Medulla oblongata (tissue), 1 donor: ENCODE results near the gene MAP3K19.
A peak's percentile ranks its signal among the peaks of the same experiment; 100 is the strongest.
"Not testable (repeated sequence)": the region's sequence is repeated elsewhere in the genome, so short reads cannot be mapped to it uniquely, and the experiment has no call there.

Experiments
- DNase-seq: peaks from one replicate; pipeline ENCODE4 v3.0.0-alpha.2; 2015; ENCODE audit errors: extremely low spot score

The MAP3K19 gene

DNA sequence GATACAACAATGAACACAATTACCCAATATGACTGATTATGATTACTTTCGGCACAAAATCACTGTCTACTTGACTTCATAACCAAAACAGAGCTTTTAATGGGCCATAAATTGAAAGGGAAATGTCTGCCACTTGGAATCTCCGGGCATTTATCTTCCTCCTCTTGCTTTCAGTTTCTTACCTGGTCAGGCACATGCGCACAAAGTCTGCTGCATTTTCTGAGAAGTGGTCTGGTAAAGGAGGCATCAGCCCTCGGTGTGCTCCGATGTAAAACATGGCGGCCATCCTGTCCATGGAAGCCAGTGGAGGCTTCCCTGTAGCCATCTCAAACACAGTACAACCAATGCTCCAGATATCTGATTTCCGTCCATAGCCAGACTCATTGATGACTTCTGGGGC is 66.6 kb downstream of the MAP3K19 start:
- no peak for DNase-seq

DNA sequence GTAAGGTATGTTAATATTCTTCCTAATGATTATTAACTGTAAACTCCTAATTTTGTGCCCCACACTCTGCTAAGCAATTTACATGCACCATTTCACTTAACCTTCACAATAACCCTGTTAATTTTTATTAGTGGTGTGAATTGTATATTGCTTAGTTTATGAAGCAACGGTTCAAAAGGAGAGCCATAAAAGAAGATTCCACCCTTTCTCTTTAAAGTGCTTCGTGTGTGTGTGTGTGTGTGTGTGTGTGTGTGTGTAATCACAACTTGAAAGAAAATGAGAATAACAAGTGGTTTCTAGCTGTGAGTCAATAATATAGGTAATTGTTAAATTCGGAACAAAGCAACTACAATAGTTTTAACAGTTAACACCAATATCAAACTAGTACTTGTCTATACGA is 68.0 kb downstream of the MAP3K19 start:
- DNase-seq = no peak

DNA sequence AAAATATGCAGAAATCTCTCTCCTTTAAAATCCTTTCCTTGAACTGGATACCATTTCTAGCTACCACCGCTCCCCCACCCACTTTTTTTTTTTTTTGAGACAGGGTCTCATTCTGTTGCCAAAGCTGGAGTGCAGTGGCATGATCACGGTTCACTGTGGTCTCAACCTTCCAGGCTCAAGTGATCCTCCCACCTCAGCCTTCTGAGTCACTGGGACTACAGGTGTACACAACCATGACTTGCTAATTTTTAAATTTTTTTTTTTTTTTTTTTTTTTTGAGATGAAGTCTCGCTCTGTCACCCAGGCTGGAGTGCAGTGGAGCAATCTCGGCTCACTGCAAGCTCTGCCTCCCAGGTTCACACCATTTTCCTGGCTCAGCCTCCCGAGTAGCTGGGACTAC is 70.1 kb downstream of the MAP3K19 start:
- not testable (repeated sequence) for DNase-seq

GRCh38 chr2:134976074-134976702 is 71.1 kb downstream of the MAP3K19 start:
- DNase-seq = no peak

DNA sequence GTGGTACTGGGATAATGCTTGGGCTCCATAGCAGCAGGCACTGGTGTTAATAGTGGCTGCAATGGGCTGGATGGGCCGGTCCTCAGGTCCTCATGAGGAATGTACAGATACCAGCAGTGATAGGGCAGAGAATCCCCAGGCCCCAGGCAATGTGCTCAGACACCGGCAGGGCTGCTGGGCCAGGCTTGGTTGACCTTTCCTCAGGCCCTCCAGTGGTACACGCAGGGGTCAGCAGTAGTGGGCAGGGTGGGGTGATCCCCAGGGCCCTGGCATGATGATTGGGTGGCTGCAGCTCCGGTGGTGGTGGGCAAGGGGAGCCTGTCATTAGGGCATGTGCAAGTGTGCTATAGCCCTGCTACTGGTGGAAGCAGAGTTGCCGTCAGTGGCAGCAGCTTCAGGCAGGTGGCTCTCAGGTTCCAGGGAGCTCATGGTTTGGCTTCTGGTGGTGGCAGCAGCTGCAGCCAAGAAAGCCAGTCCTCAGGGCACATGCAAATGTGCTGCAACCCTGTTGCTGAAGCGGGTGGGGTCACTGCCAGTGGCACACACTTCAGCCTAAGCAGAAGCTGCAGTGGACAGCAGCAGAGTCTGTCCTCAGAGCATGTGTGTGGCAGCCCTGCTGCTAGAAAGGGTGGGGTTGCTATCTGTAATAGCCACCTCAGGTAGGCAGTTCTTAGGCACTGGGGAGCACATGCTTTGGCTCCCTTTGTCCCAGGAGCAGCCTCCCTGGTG is 71.8 kb downstream of the MAP3K19 start:
- DNase-seq = no peak

DNA sequence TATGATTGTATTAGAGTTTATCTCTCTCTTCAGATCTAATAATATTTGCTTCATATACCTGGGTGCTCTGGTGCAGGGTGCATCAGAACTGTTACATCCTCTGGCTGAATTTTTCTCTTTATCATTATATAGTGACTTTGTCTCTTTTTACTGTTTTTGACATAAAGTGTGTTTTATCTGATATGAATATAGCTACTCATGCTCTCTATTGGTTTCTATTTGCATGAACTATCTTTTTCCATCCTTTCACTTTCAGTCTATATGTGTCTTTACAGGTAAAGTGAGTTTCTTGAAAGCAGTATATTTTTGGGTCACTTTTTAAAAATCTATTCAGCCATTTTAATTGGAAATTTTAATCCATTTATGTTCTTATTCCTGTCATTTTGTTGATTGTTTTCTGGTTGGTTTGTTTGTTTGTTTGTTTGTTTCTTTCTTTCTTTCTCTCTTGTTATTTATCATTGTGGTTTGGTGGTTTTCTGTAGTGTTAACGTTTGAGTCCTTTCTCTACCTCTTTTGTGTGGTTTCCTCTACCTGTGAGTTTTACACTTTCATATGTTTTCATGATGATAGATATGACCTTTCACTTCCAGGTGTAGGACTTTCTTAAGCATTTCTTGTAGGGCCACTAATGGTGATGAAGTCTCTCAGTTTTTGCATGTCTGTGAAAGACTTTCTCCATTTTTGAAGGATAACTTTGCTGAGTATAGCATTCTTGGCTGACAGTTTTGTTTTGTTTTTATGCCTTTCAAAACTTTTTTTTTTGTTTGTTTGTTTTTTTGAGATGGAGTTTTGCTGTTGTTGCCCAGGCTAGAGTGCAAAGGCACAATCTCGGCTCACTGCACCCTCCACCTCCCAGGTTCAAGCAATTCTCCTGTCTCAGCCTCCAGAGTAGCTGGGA is 73.8 kb downstream of the MAP3K19 start:
- no peak for DNase-seq

- not testable (repeated sequence) for DNase-seq
Measured at GRCh38 chr2:134967166-134967565, 80.1 kb downstream of the MAP3K19 start.

DNA sequence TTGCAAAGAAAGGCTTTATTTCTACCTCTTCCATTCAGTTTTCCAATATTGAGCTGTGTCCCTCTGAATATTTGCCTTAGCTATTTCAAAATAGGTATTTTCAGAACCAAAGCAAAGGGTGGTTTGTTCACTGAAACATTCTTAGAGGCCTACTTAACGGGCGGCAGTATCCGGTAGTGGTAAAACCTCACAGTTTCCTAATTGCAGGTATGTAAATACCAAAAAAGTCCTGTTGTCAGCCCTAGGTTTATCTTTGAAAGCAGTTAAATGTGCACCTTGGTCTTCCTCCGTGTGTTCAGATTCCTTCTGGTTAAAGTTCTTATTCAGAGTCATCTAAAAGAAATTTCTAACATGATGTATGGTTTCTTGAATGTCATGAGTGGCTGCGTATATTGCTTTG is 89.8 kb downstream of the MAP3K19 start:
- DNase-seq = no peak

DNA sequence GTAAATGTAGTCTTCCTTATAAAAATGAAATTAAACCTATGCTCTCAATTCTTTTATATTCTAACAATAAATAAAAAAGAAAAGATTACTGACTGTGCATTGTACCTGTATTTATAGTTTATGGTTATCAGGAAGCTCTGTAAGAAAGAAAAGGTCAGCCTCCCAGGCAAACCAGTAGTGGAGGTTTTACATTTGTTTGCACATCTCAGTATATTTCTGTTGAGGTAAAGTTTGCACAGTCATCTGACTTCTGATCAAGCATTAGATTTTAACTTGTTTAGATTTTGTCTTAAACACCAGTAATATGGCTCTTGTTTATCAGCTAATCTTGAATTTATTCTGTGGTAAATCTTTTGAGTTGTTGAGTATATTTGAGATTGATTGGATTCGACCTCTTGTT is 91.5 kb downstream of the MAP3K19 start:
- DNase-seq = no peak

GRCh38 chr2:134954065-134954464 is 93.2 kb downstream of the MAP3K19 start:
- no peak for DNase-seq

DNA sequence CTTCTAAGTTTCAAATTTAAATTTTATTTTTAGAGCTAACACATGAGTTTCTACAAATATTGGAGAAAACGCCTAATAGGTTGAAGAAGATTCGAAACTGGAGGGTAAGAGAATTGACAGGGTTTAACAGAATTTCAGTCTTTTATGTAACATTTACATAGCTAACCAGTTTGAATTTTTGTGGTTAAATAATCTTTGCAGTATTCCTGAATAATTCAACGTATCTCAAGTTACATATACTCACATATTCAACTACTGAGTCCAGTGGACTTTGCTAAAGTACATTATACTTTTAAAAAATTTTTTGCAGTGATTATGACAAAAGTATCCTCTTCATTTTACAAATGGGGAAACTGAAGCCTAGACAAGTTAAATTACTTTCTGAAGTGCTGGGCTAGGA is 94.6 kb downstream of the MAP3K19 start:
- no peak for DNase-seq

DNA sequence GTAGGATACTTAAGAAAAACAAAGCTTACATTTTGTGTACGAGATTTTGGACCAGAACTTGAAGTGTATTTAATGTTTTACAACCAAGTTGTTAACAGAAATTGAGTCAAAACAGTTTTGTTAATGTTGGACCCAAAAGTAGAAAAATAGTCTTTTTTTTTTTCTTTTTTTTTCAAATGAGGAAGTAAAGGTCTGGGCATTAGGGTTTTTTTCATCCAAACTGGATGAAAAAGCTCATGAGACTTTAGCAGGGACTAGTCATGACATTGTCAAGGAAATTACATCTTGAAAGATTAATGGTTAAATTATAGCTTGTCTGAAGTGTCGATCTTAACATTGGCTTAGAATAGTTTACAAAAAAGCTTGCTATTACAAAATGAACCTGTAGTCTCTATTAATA is 96.4 kb downstream of the MAP3K19 start:
- DNase-seq = no peak

GRCh38 chr2:134949981-134950708 is 97.1 kb downstream of the MAP3K19 start:
- DNase-seq = no peak

DNA sequence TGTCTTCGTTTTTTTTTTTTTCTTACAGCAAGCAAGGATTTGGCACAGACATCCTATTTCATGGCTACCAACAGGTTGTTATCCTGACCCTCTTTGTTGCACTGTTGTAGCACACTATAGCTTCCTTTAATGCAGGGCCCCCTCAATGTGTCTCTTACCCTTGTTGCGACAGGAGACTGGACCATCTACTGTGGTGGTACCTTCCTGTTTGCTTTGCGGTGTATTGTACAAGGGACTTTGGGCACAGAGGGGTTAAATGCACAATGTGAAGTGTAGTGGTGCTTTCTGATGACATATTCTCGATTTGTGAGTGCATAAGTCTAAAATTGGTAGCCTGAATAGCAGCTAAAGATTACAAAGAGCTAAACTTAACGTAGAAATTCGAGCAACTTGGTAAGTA is 101.2 kb downstream of the MAP3K19 start:
- DNase-seq = no peak

- no peak for DNase-seq
Measured at GRCh38 chr2:134944975-134945374, 102.3 kb downstream of the MAP3K19 start.

DNA sequence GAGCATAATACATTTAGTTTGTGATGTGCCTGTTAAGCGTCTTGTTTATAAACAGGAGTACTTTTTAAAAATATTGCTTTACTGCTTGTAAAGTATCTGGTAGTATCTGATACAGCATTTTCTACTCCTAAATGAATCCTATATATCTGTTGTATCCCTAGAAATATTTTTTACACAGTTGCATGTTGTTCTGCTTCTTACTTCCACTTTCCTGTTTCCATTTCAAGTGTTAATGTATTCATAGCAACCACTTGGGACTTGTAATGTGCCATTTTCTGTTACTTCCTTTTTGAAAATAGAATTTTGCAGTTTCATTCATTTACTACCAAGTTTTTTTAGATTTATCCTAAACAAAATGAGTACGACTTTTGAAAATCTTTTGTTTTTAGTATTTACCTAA is 103.7 kb downstream of the MAP3K19 start:
- peak; percentile 14 for DNase-seq

DNA sequence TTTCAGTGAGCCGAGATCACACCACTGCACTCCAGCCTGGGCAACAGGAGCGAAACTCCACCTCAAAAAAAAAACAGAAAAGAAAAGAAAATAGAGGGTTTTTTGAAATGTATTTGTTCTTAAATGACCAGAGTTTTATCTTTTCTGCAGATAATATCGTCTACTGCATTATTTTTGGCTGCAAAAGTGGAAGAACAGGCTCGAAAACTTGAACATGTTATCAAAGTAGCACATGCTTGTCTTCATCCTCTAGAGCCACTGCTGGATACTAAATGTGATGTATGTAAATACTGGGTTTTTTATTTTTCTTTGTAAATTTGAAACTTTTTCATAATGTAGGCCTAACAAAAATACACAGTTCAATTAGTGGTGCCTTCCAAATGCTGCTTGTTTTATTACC is 110.6 kb downstream of the MAP3K19 start:
- no peak for DNase-seq

- DNase-seq = no peak
Measured at GRCh38 chr2:134934641-134935040, 112.6 kb downstream of the MAP3K19 start.

- DNase-seq = no peak
Measured at GRCh38 chr2:134934150-134934549, 113.1 kb downstream of the MAP3K19 start.

GRCh38 chr2:134933732-134934131 is 113.5 kb downstream of the MAP3K19 start:
- DNase-seq = no peak

DNA sequence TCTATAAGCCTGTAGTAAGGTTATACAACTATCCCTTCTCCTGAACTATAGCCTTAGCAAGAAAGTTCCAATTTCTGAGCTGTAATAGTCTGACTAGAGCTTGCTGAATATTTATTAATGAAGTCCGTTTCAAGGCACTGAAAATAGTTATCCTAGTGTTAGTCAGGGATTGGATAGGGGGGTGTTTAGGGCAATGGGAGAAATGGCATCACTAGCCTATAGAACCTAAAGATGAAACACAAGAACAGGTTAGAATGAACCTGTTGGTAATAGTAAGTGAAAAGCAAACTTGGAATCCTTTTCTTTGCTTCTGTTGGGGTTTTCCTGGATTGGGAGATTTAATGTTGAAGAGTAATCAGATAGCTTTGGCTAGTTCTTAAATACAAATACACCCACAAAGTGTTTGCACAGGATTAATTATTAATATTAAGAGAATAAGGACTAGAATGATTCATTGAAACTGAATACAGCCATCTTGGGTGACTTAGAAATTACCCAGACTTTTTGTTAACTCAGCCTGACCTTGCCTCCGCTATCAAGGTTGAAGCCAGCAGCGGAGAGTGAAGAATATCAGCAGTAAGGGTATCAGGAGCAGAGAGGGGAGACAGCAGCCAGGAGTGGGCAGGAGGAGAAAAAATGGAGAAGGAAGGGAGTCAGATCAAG is 114.3 kb downstream of the MAP3K19 start:
- no peak for DNase-seq
